ENCODE data around the gene GALNS. TPM values are rescaled to one million over a fixed set of nuclear protein-coding genes. Genes with fewer than 3 reads are reported as not detected.

GALNS gene
- total RNA-seq, 1 donor from 2014 or later = 56.1 TPM

DNA sequence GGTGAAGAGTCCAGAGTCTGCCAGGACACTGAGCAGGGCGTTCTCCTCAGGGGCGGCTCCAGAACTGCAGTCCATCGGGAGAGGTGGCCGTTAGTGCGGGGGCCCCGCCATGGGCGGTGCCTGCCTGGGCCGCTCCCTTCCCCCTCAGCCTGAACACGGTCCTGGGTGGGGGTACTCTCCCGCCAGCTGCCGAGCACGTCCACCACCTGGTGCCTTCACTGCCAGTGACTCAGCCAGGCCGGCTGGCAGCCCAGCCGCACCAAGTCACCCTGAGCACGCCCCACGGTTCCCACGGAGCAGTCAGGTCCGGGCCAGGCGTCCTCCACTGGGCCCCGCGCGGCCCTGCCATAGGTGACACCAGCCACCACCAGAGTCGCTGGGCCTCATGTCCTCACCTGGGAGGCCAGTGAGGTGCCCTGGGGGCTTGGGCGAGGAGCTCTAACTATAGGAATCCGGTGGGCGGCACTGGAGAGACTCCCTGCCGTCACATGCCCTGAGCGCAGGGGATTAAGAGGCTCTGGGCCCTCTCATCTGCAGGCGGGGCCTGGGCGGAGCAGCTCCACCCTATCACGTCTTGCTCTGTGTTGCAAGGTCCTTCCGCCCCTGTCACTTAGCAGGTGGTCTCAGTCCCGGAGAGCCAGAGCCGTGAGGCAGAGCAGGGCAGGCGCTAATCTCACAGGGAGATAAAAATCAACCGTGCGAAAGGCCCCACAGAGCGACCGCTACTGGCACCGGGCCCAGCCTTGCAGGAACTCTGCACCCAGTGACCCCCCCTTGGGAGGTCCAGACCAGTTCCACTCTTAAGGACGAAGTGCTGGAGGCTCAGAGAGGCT, 86.1 kb downstream of the GALNS start:
- peak; percentile 54 for DNase-seq (ENCODE audit: low spot score)

DNA sequence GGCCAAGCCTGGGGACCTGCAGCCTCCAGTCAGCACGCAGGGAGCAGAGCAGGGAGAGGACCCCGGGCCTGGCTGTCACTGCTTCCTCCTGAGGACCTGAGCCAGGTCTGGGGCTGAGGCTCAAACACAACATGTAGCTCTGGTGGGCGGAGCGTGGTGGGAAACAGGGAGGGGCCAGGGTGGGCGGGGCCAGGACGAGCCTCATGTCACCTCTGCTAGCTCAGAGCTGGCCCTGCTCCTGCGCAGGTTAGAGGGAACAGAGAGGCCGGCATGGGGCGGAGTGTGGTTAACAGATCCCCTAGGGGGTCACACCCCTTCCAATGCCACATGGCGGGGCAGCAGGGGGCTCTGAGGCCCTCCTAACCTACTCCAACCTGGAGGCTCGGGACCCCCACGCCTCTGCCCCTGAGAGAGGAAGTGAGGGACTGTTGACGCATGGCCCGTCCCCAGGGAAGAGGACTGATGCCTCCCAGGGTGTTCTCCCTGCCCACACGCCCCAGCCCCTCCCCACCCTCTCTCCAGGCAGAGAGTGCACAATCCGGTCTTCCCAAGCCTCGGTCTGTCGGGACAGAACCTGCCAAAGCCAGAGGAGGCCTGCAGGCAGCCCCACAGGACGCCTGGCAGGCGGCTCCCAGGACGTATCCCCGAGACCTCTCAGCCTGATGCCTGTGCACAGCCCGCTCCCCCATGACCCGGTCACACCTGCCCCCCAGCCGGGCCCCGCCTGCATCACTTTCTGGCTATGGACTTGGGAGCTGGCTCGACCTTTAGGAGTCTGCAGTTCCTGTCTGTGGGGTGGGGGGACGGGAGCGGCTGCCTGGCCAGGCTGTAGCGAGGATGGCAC, 86.9 kb downstream of the GALNS start:
- no peak for DNase-seq (ENCODE audit: low spot score)

DNA sequence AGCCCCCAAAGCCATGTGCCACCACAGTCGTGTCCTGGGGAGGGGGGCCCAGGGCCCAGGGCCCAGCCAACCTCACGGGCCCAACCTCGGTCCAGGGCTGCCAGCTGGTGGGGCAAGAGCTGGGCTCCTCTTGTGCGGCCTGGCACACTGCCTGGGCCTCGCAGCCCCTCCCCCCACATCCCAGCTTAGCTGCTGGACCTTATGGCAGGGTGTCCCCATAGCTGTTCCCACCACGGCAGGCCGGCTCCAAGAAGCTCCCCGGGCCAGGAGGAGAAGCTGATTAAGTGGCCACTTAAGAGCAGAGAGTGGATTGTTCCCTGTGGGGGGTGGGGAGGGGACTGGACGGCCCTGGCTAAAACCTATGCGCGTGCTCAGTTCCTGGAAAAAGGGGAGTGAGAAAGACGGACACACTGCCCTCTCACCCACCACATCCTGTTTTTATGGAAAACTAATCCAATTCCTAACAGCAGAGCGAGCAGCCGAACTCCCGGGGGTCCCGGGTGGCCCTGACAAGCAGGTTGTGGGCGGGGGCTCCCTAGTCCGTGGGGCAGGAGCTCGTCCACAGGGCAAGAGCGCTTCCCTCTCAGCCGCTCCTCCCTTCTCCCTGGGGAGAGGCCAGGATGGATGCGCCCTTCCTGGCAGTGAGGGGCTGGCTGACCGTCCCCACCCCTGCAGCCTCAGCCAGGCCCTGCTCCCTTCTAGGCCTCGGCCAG, 88.5 kb downstream of the GALNS start:
- no peak for DNase-seq (ENCODE audit: low spot score)

DNA sequence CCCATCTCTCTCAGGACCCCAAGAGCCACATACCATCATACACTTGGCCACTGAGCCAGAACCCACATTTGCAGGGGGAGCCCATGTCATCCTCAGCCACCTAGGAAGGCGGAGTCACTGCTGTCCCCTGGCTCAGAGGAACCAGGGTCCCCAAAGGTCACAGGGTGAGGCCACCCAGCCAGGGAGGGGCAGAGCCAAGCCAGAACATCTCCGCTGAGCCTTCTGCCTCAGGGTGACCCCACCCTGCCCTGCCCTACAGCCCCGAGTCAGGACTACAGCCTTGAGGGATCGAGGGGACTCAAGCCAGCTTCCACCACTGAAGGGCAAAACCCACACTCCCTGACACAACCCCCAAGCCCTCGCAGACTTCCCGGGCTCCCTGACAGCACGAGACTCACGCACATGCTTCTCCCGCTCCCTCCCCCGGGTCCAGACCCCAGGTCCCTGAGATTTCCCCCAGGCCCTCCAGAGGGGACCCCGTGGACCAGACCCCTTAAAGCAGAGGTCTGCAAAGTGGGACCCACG, 89.1 kb downstream of the GALNS start:
- DNase-seq (ENCODE audit: low spot score) = no peak

GRCh38 chr16:88766975-88767374, 89.8 kb downstream of the GALNS start:
- no peak for DNase-seq (ENCODE audit: low spot score)

DNA sequence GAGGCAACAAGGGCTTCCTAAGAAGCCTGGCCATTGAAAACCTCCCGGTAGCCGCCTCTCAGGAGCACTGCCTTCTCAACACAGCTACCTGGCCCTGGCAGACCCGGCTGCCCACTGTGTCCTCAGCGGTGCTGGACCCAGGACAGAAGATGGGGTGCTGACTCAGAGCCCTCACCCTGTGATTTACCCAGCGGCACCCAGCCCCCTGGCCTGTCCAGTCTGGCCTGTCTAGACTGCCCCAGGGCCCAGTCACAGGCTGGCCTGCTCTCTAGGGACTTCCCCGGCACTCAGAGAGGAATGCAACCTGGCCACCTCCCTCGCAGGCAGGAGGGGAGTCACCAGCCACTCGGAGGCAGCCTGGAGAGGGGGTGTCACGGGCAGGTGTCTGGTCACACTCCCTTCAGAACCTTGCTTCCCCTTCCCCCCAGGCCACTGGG, 91.8 kb downstream of the GALNS start:
- DNase-seq (ENCODE audit: low spot score) = no peak

DNA sequence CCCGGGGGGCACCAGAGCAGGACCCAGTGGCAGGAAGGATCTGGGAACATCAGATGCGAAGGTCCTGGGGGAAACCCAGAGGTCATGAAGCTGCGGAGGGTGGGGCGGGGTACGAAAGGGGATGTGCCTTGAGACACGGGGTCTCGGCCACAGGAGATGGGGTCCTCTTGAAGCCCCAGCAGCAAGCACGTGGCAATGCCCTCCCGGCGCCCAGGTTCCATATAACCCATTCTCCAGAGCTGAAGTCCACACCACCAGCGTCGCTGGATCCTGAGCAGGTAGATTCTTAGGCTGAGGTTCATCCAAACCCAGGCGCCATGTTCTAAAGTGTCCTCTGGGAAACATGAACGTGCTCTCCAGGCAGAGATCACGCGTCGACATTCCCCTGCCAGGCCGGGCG, 92.7 kb downstream of the GALNS start:
- DNase-seq (ENCODE audit: low spot score) = no peak

Other genes with a start within 250 kb of the GALNS start
- not detected for gene IL17C, start 218.4 kb downstream of the GALNS start, total RNA-seq
- 271 TPM for gene CYBA, start 205.9 kb downstream of the GALNS start, total RNA-seq
- gene MVD, start 193.9 kb downstream of the GALNS start, total RNA-seq = 126 TPM
- 1.9 TPM for gene SNAI3, start 170.4 kb downstream of the GALNS start, total RNA-seq
- gene RNF166, start 150.5 kb downstream of the GALNS start, total RNA-seq = 28.4 TPM
- gene CTU2, start 150.4 kb downstream of the GALNS start, total RNA-seq = 15.0 TPM
- 108 TPM for gene PIEZO1, start 71.7 kb downstream of the GALNS start, total RNA-seq
- 3.2 TPM for gene CDT1, start 53.2 kb downstream of the GALNS start, total RNA-seq
- 104 TPM for gene APRT, start 45.0 kb downstream of the GALNS start, total RNA-seq
- gene TRAPPC2L, start 180 bp upstream of the GALNS start, total RNA-seq = 53.8 TPM
- gene PABPN1L, start 9.7 kb upstream of the GALNS start, total RNA-seq = not detected
- 5.2 TPM for gene CBFA2T3, start 120.3 kb upstream of the GALNS start, total RNA-seq
- 63.4 TPM for gene ACSF3, start 236.9 kb upstream of the GALNS start, total RNA-seq